GM18507 (cell line): ENCODE data around the gene GABRA6.

Experiments used
- DNase-seq: peaks from one replicate; pipeline ENCODE4 v3.0.0; 2011; ENCODE audit warnings: low read depth; ENCODE audit not compliant: insufficient read length; ENCODE audit errors: extremely low spot score
- FAIRE-seq: peaks from 2 replicates; lab custom pipeline; 2011; peaks lifted over from hg19 to GRCh38; lab: Jason Lieb, UNC

The GABRA6 gene

GRCh38 chr5:161744276-161744675 is 58.8 kb downstream of the GABRA6 start:
- DNase-seq (no peak), FAIRE-seq (no peak)

DNA sequence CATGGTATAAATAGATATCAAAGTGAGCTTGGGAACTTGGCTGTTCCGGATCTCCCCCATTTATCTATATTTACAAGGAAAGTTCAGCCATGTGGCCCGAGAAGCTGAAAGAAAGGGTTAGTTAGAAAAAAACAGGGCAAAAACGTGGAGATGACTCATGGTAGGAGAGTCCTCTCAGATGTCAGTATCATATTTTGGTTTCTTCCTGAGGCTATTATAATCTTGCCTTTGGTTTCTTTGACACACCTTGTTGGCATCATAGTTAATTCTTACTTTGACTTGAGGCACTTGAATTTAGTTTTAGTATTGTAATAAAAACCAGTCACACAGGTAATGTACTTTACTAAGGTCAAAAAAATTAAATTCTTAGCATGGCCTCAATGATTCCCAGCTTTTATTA is 59.9 kb downstream of the GABRA6 start:
- no peak for FAIRE-seq

GRCh38 chr5:161751265-161751664 is 65.7 kb downstream of the GABRA6 start:
- DNase-seq (no peak), FAIRE-seq (no peak)

More for the DNA sequence above, 59.9 kb downstream of the GABRA6 start:
- no peak for DNase-seq
